HFF-Myc (cell line): ENCODE measurements around the gene CRYBG3.

Experiments used
- DNase-seq: peaks from one replicate; pipeline ENCODE4 v3.0.0-alpha.2; 2011; ENCODE audit warnings: low read depth; ENCODE audit errors: extremely low read depth
- H3K4me3 ChIP-seq: replicated peaks from 2 replicates; pipeline ENCODE4 v1.5.1; 2011; ENCODE audit warnings: low read depth, mild to moderate bottlenecking, control low read depth, low read length
- TF ChIP-seq, protein P1 (sequence below): IDR thresholded peaks from 2 replicates; pipeline ENCODE4 v1.5.1; 2012; ENCODE audit warnings: mild to moderate bottlenecking, low read depth, low read length, control low read depth; ENCODE audit errors: missing control alignments

CRYBG3 gene

DNA sequence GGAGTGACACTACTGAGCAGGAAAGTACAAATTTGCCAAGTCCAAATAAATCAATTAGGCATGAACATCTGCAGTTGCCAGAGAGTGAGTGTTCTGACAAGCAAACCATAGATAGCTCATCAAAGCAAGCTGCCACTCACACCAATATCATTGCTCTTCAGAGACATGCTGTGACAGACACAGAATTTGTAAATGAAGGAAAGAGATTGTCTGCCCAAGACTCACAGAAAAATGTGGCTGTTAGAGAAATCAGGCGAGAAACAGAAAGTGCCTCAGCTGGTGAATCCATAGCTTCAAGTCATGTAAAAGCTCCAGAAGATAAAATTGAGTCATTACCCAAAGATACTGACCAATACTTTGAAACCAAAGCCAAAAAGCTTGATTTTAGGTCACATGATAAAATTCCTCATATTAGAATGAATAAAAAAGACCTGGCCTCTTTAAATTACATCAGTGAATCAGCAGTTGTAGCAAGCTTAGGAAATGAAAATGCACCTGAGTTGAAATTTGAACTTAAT lies 50.8 kb downstream of the CRYBG3 start:
- no peak for DNase-seq
- no peak overlapping the region for H3K4me3 ChIP-seq
- TF ChIP-seq, protein P1, sequence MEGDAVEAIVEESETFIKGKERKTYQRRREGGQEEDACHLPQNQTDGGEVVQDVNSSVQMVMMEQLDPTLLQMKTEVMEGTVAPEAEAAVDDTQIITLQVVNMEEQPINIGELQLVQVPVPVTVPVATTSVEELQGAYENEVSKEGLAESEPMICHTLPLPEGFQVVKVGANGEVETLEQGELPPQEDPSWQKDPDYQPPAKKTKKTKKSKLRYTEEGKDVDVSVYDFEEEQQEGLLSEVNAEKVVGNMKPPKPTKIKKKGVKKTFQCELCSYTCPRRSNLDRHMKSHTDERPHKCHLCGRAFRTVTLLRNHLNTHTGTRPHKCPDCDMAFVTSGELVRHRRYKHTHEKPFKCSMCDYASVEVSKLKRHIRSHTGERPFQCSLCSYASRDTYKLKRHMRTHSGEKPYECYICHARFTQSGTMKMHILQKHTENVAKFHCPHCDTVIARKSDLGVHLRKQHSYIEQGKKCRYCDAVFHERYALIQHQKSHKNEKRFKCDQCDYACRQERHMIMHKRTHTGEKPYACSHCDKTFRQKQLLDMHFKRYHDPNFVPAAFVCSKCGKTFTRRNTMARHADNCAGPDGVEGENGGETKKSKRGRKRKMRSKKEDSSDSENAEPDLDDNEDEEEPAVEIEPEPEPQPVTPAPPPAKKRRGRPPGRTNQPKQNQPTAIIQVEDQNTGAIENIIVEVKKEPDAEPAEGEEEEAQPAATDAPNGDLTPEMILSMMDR: no peak

DNA sequence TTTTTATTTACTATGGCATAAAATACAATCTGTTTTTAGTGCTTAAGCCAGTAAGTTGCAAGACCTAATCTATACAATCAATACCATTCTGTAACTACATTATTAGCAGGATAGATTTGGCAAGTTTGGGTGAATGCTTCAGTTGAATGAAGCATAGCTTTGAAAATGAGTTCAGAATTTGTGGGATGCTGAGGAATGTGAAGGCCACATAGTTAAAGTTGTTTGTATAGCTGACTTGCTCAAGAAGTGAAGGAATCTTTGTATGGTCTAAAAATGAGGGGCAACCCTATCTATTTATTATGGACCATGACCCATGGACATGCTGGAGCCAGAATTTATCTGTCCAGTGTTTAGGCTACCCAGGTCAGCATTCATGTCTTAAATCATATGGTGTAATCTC lies 58.5 kb downstream of the CRYBG3 start:
- TF ChIP-seq, protein P1: no peak
- no peak overlapping the region for H3K4me3 ChIP-seq
- no peak for DNase-seq

DNA sequence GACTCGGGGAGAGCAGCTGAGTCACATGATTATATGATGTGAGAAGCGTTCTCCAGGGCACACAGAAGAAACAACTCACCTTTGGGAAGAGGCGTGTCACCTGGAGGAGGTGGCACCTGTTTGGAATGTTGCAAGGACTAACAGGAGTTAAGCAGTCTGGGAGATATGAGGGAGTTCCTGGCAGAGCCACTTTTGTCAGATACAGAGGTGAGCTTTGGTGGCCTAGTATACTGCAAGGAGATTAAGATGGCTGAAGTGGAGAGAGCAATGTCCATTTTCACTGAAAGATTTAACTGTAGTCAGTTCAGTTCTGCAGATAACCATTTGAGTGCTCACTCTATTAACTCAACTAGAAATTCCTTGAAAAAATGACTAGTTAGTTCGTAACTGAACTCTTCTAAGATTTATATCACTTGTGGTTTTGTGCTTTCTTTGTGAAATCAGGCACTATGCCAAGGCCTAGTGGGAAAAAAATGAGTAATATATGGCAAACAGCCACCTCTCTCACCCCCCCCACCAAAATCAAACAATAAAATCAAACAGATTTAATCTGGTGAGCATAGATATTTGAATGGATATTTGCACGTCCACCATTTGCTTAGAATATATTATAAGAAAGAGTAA lies 61.3 kb downstream of the CRYBG3 start:
- DNase-seq: no peak
- TF ChIP-seq, protein P1: no peak
- no peak overlapping the region for H3K4me3 ChIP-seq

DNA sequence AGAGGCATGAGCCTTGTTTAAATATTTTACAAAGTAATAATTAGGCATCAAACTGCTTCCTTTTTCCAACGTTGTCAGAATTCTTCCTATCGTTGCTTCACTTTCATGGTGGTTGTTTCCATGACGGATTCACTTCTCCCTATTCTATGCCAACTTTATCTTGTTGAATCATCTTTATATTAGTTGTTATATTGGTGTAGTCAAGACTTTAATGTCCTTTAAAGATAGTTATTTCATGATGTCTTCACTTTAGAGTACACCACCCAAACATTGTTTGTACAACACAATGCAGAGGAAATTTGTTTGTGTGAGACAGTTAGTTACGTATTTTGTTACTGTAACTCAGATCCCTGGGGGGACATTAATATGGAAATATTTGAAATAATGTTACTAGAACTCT lies 61.9 kb downstream of the CRYBG3 start:
- no peak overlapping the region for H3K4me3 ChIP-seq
- TF ChIP-seq, protein P1: no peak
- DNase-seq: no peak

DNA sequence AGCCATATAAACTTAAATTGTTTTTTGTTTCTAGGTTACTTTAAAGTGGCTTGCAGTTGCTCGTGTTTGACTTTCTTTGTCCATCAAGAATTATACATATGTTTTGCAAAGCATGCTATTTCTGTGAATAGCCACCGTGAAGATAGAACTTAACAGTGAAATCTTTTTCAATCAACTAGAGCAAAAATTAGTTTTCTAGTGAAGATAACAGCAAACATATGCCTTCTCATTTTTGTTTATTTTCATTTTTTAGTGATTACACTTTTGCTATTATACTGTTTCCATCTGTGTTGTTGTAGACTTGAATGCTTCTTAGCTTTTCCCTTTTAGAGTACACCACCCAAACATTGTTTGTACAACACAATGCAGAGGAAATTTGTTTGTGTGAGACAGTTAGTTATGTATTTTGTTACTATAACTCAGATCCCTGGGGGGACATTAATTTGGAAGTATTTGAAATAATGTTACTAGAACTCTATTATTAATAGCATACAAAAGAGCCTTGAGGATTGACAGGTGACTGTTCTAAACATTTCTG lies 62.8 kb downstream of the CRYBG3 start:
- DNase-seq: no peak
- TF ChIP-seq, protein P1: no peak
- H3K4me3 ChIP-seq: no peak overlapping the region

DNA sequence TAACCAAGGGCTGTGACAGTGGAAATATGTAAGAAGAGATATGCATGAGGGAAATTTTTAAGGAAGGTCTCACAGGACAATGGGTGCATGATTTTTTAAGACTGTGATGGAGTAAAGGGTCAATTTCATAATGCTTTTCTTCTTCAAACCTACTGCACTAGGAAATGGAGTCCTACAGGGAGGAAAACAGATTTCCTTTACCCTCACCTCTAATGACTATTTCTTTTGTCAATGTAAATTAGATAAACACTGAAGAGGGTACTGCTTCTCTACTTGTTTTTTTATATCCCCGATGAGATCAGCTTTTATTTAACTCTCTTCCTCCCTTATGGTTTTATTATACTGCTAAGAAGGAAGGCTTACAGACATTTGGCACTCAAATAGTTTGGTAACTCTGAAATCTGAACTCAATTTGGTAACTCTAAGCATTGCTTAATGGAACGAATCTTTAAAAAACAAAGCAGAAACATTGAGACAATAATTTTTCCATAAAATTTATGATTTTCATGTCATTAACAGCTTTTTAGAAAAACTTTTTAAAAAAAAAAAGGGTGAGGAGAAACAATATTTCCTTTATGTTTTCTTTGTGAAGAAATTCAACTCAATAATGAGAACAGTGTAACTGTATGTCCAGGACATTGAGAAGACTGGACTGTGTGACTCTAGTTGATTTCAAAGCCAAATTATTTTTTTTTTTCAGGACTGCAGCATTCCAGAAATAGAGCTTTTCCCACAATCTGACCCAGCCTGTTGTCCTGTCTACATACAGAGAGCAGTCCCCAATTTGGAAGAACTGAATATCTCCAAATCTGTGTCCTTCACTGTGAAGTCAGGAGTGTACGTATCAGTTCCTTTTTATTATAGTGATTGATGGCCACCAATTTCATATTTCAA lies 64.4 kb downstream of the CRYBG3 start:
- TF ChIP-seq, protein P1: no peak
- H3K4me3 ChIP-seq: no peak overlapping the region
- DNase-seq: no peak
